Suprapubic skin (tissue), 4 donors: ENCODE results near the gene ERP27.

Experiments
- EP300 ChIP-seq: sonication (generic); formaldehyde crosslinking; IDR thresholded peaks from one replicate; pipeline ENCODE4 v1.6.1; 2017; ENCODE audit warnings: antibody characterized with exemption
- POLR2A ChIP-seq, 2 donors: fragments of 450-650 bp; IDR thresholded peaks; one replicate each; pipeline ENCODE4 v1.6.1; 2017; ENCODE audit warnings: antibody characterized with exemption in 2 of 2, mild to moderate bottlenecking in 2 of 2, moderate library complexity in 2 of 2
- POLR2AphosphoS5 ChIP-seq, 3 donors: sonication (generic); formaldehyde crosslinking; IDR thresholded peaks; one replicate each; pipeline ENCODE4 v1.6.1; 2017; ENCODE audit warnings: antibody characterized with exemption in 3 of 3
- TF ChIP-seq, protein P1 (sequence below), 2 donors: fragments of 200-600 bp in 1 of 2; fragments of 450-650 bp in 1 of 2; sonication (generic) in 1 of 2; IDR thresholded peaks; one replicate each; pipeline ENCODE4 v1.5.1; 2016 to 2019; ENCODE audit warnings: antibody characterized with exemption in 2 of 2, mild to moderate bottlenecking in 1 of 2, moderate library complexity in 1 of 2

DNA sequence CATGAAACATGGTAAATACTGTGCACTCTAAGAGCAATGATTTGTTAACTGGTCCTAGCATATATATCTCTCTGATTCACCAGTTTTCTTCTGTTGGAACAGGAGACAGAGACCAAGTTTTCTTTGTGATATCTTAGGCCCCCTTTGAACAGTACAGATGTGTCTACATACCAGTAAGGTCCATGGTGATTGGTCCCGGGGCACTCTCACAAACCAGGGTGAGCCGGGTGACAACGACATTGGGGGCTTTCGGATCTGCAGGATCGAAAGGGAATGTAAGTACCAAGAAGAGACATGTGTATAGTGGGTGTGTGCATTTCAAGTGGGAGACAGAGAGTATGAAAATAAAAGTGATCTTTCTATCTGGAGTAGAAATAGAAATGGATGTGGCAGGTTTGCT, 11.3 kb upstream of the ERP27 start:
- TF ChIP-seq EP300 (no peak), POLR2A (IDR thresholded peaks at IDR 0.05) (no peak), POLR2AphosphoS5 (IDR thresholded peaks at IDR 0.05) (no peak)
- TF ChIP-seq, protein P1, sequence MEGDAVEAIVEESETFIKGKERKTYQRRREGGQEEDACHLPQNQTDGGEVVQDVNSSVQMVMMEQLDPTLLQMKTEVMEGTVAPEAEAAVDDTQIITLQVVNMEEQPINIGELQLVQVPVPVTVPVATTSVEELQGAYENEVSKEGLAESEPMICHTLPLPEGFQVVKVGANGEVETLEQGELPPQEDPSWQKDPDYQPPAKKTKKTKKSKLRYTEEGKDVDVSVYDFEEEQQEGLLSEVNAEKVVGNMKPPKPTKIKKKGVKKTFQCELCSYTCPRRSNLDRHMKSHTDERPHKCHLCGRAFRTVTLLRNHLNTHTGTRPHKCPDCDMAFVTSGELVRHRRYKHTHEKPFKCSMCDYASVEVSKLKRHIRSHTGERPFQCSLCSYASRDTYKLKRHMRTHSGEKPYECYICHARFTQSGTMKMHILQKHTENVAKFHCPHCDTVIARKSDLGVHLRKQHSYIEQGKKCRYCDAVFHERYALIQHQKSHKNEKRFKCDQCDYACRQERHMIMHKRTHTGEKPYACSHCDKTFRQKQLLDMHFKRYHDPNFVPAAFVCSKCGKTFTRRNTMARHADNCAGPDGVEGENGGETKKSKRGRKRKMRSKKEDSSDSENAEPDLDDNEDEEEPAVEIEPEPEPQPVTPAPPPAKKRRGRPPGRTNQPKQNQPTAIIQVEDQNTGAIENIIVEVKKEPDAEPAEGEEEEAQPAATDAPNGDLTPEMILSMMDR (IDR thresholded peaks at IDR 0.05), result no peak
